IMR-90 (cell line): ENCODE data around the gene NENF. TPM values are rescaled to one million over a fixed set of nuclear protein-coding genes. Genes with fewer than 3 reads are reported as not detected.

Source experiments
- ATAC-seq: fragments of 200-7000 bp; cut with Tn5 transposase; 2 replicates; pipeline ENCODE4 v1.9.1; 2020; ENCODE audit warnings: low read depth, mild to moderate bottlenecking, moderate library complexity
- BruUV-seq: library from RNA; stranded (reverse); fragments of 400-500 nt; replicated peaks from 2 replicates; lab custom pipeline; 2021; lab: Mats Ljungman, UMichigan
- CTCF ChIA-PET: fragments of 300-600 bp; formaldehyde crosslinking; extraction: SDS; loops from one replicate; lab custom pipeline; 2021; ENCODE audit warnings: antibody characterized with exemption; lab: Yijun Ruan, JAX
- POLR2A ChIA-PET: fragments of 300-600 bp; sonication (Branson Sonifier 250); formaldehyde crosslinking; loops from one replicate; lab custom pipeline; 2022; ENCODE audit warnings: antibody characterized with exemption; ENCODE audit not compliant: unreplicated experiment; lab: Charles Lee
- DNase-seq: peaks from one replicate; pipeline ENCODE4 v3.0.0; 2013
- H2AFZ ChIP-seq: replicated peaks from 2 replicates; pipeline ENCODE3; 2013; ENCODE audit warnings: low read length, mild to moderate bottlenecking; ENCODE audit not compliant: poor library complexity
- H2AK5ac ChIP-seq: 2 replicates; pipeline ENCODE4 v1.6.1; 2013; ENCODE audit warnings: low read depth, low read length, inconsistent platforms
- H2AK9ac ChIP-seq: replicated peaks from 2 replicates; pipeline ENCODE3; 2013; ENCODE audit warnings: mild to moderate bottlenecking, low read depth, low read length, moderate library complexity; ENCODE audit not compliant: poor library complexity
- H2BK120ac ChIP-seq: 2 replicates; pipeline ENCODE4 v1.6.1; 2013; ENCODE audit warnings: low read depth, low read length, inconsistent platforms
- H2BK15ac ChIP-seq: 3 replicates; pipeline ENCODE4 v1.6.1; 2013; ENCODE audit warnings: low read depth, low read length, inconsistent platforms
- H2BK20ac ChIP-seq: 2 replicates; pipeline ENCODE4 v1.6.1; 2013; ENCODE audit warnings: low read depth, mild to moderate bottlenecking, inconsistent platforms, low read length, moderate library complexity
- H2BK5ac ChIP-seq: 2 replicates; pipeline ENCODE4 v1.6.1; 2013; ENCODE audit warnings: mild to moderate bottlenecking, low read depth, low read length, inconsistent platforms; ENCODE audit not compliant: poor library complexity, severe bottlenecking
- H3K14ac ChIP-seq: replicated peaks from 2 replicates; pipeline ENCODE4 v1.6.1; 2013; ENCODE audit warnings: low read depth, low read length, inconsistent platforms
- H3K18ac ChIP-seq: 2 replicates; pipeline ENCODE4 v1.6.1; 2013; ENCODE audit warnings: low read depth, low read length, control low read depth
- H3K23ac ChIP-seq: 2 replicates; pipeline ENCODE4 v1.6.1; 2013; ENCODE audit warnings: low read depth, low read length, inconsistent platforms
- H3K27ac ChIP-seq: 2 replicates; pipeline ENCODE4 v1.5.1; 2013; ENCODE audit warnings: mild to moderate bottlenecking, control low read depth, low read length; ENCODE audit not compliant: insufficient read depth
- H3K27me3 ChIP-seq: 2 replicates; pipeline ENCODE4 v1.6.1; 2013; ENCODE audit warnings: low read length; ENCODE audit not compliant: control insufficient read depth, insufficient read depth
- H3K36me3 ChIP-seq: 2 replicates; pipeline ENCODE4 v1.6.1; 2013; ENCODE audit warnings: low read length, mixed read lengths; ENCODE audit not compliant: control insufficient read depth, insufficient read depth
- H3K4ac ChIP-seq: 2 replicates; pipeline ENCODE4 v1.6.1; 2013; ENCODE audit warnings: low read depth, low read length, inconsistent platforms
- H3K4me1 ChIP-seq: 2 replicates; pipeline ENCODE4 v1.6.1; 2013; ENCODE audit warnings: low read length, mixed read lengths; ENCODE audit not compliant: control insufficient read depth, insufficient read depth
- H3K4me2 ChIP-seq: 2 replicates; pipeline ENCODE4 v1.6.1; 2013; ENCODE audit warnings: low read depth, mild to moderate bottlenecking, control low read depth, low read length, moderate library complexity
- H3K4me3 ChIP-seq: 2 replicates; pipeline ENCODE4 v1.5.1; 2013; ENCODE audit warnings: low read depth, mild to moderate bottlenecking, control low read depth, low read length, moderate library complexity; ENCODE audit not compliant: insufficient read depth
- H3K56ac ChIP-seq: 2 replicates; pipeline ENCODE4 v1.6.1; 2013; ENCODE audit warnings: low read length, inconsistent platforms; ENCODE audit not compliant: insufficient read depth; ENCODE audit errors: extremely low read depth
- H3K79me1 ChIP-seq, 2 experiments: 2 replicates each; pipeline ENCODE4 v1.6.1; 2013; ENCODE audit warnings: low read length in 2 of 2, inconsistent platforms in 1 of 2, low read depth in 1 of 2
- H3K9ac ChIP-seq: 2 replicates; pipeline ENCODE4 v1.6.1; 2013; ENCODE audit warnings: low read depth, low read length, control low read depth
- H3K9me1 ChIP-seq: 2 replicates; pipeline ENCODE4 v1.6.1; 2013; ENCODE audit warnings: low read length, inconsistent platforms; ENCODE audit not compliant: insufficient read depth
- H3K9me3 ChIP-seq: 2 replicates; pipeline ENCODE4 v1.6.1; 2013; ENCODE audit warnings: low read length; ENCODE audit not compliant: control insufficient read depth, insufficient read depth
- H4K20me1 ChIP-seq: 2 replicates; pipeline ENCODE4 v1.6.1; 2013; ENCODE audit warnings: low read length, inconsistent platforms; ENCODE audit not compliant: insufficient read depth
- H4K5ac ChIP-seq: 2 replicates; pipeline ENCODE4 v1.6.1; 2013; ENCODE audit warnings: mild to moderate bottlenecking, low read depth, low read length, control low read depth
- H4K8ac ChIP-seq, 2 experiments: 2 replicates each; pipeline ENCODE4 v1.6.1; 2013; ENCODE audit warnings: low read depth in 2 of 2, low read length in 2 of 2, control low read depth in 1 of 2, inconsistent platforms in 1 of 2
- H4K91ac ChIP-seq: 2 replicates; pipeline ENCODE4 v1.6.1; 2013; ENCODE audit warnings: low read depth, low read length, inconsistent platforms; ENCODE audit not compliant: insufficient read depth
- BHLHE40 ChIP-seq: fragments of 150-350 bp; IDR thresholded peaks from 2 replicates; pipeline ENCODE4 v1.6.1; 2016; ENCODE audit warnings: mild to moderate bottlenecking, low read depth, low read length
- CTCF ChIP-seq: conservative IDR thresholded peaks from 2 replicates; pipeline ENCODE4 v1.5.1; 2012; ENCODE audit warnings: mild to moderate bottlenecking, low read depth, low read length, improper control_type of control experiment
- ELK1 ChIP-seq: fragments of 150-350 bp; IDR thresholded peaks from 2 replicates; pipeline ENCODE4 v1.6.1; 2016; ENCODE audit warnings: low read depth, mild to moderate bottlenecking, low read length, moderate library complexity, borderline replicate concordance
- FOS ChIP-seq: fragments of 150-350 bp; IDR thresholded peaks from 2 replicates; pipeline ENCODE4 v1.6.1; 2016; ENCODE audit warnings: low read depth, low read length
- MAFK ChIP-seq: IDR thresholded peaks from 2 replicates; pipeline ENCODE4 v1.6.1; 2012; ENCODE audit warnings: low read depth, low read length, improper control_type of control experiment
- MAZ ChIP-seq: IDR thresholded peaks from 2 replicates; pipeline ENCODE4 v1.6.1; 2012; ENCODE audit warnings: low read depth, mild to moderate bottlenecking, low read length, improper control_type of control experiment, moderate library complexity, borderline replicate concordance
- NFE2L2 ChIP-seq: fragments of 150-350 bp; IDR thresholded peaks from 2 replicates; pipeline ENCODE4 v1.6.1; 2016; ENCODE audit warnings: low read depth, mild to moderate bottlenecking, low read length
- POLR2A ChIP-seq: IDR thresholded peaks from 2 replicates; pipeline ENCODE4 v1.6.1; 2012; ENCODE audit warnings: mild to moderate bottlenecking, low read depth, low read length
- RAD21 ChIP-seq: IDR thresholded peaks from 2 replicates; pipeline ENCODE4 v1.6.1; 2012; ENCODE audit warnings: low read length, improper control_type of control experiment
- RCOR1 ChIP-seq: IDR thresholded peaks from 2 replicates; pipeline ENCODE4 v1.6.1; 2012; ENCODE audit warnings: mild to moderate bottlenecking, low read length, improper control_type of control experiment; ENCODE audit not compliant: insufficient replicate concordance
- RFX5 ChIP-seq: IDR thresholded peaks from 2 replicates; pipeline ENCODE4 v1.8.0; 2012; ENCODE audit warnings: low read depth, mild to moderate bottlenecking, low read length, moderate library complexity
- WGBS, 2 experiments: methylation state at CpG; one replicate each; pipeline versions ENCODE4 v1.1.5 to v1.1.7; 2013; ENCODE audit warnings: missing lambda C conversion rate in 2 of 2; ENCODE audit not compliant: insufficient read length in 1 of 2; ENCODE audit errors: extremely low coverage in 2 of 2; 5-methylcytosine and 5-hydroxymethylcytosine counted together
- dilution Hi-C: fragments of 300-500 bp; cut with HindIII; formaldehyde crosslinking; loops from one replicate; pipeline ENCODE4 v1.14.3; 2018; ENCODE audit warnings: low sequenced_read_pairs; ENCODE audit not compliant: unreplicated experiment
- in situ Hi-C: fragments of 300-500 bp; cut with MboI; formaldehyde crosslinking; loops from 3 replicates; pipeline ENCODE4 v1.14.3; 2019; ENCODE audit warnings: low sequenced_read_pairs, inconsistent platforms, mixed read lengths
- intact Hi-C: fragments of 100-400 bp; cut with micrococcal nuclease; formaldehyde crosslinking; loops from 2 replicates; pipeline ENCODE4 v1.10.0; 2022
- polyA plus RNA-seq, 3 experiments: library from polyadenylated mRNA; depleted of rRNA; stranded (reverse); fragments of >200 nt; gene quantifications; 2 replicates each; pipeline ENCODE4 v1.2.3, GENCODE V29; 2012; ENCODE audit warnings: low replicate concordance in 1 of 3
- total RNA-seq: library from RNA; depleted of rRNA; stranded (reverse); fragments of >200 nt; gene quantifications from 2 replicates; pipeline ENCODE4 v1.2.3, GENCODE V29; 2012

The NENF gene
- total and polyA plus RNA-seq, 2 of the 4 experiments (the other 2 are of a cell fraction): 16.0 to 40.4 TPM

GRCh38 chr1:212450331-212450881 lies 17.7 kb downstream of the NENF start:
- no peak overlapping the region for H2BK5ac ChIP-seq
- H2AFZ ChIP-seq: no peak overlapping the region
- no peak for ATAC-seq
- H3K4me1 ChIP-seq: peaks cover 4% of the 10 kb centered on the region; the same call in 1 of the 2 replicates
- CTCF ChIA-PET: interaction anchor here (1.0 kb wide), 1 partner anchor 379 kb away, joined by 5 read pairs; no protein-coding TSS in a partner anchor
- POLR2A ChIA-PET: no interaction called here
- intact Hi-C loops (no loop called here), in situ Hi-C loops (loop anchor here (10.0 kb wide), 2 partner anchors 156 to 766 kb away; no protein-coding TSS in a partner anchor), dilution Hi-C loops (no loop called here)
- H3K4ac ChIP-seq: no peak overlapping the region
- H4K20me1 ChIP-seq: no peaks in the 10 kb centered on the region
- H2BK20ac ChIP-seq: no peak overlapping the region
- no peak overlapping the region for H3K14ac ChIP-seq
- no peak overlapping the region for H4K5ac ChIP-seq
- no peak overlapping the region for H3K4me3 ChIP-seq
- no peaks in the 10 kb centered on the region for H3K9me1 ChIP-seq
- no peaks in the 10 kb centered on the region for H3K79me1 ChIP-seq
- BruUV-seq: no TSS peak
- no peak overlapping the region for H3K27ac ChIP-seq
- H3K4me2 ChIP-seq: no peak overlapping the region
- H3K9me3 ChIP-seq: no peaks in the 10 kb centered on the region
- H3K27me3 ChIP-seq: no peaks in the 10 kb centered on the region
- H2BK15ac ChIP-seq: no peak overlapping the region
- no peak overlapping the region for H2AK5ac ChIP-seq
- WGBS, 2 experiments: 83% methylated on average over 1 of the region's 4 CpGs; no CpG with 5 or more reads in 1 of the 2 experiments
- H3K36me3 ChIP-seq: peaks cover 8% of the 10 kb centered on the region; the same call in 1 of the 2 replicates
- H4K91ac ChIP-seq: no peak overlapping the region
- H3K23ac ChIP-seq: no peak overlapping the region
- no peak overlapping the region for H3K18ac ChIP-seq
- H3K9ac ChIP-seq: no peak overlapping the region
- H3K56ac ChIP-seq: no peak overlapping the region
- no peak overlapping the region for H2AK9ac ChIP-seq
- H2BK120ac ChIP-seq: no peak overlapping the region
- H4K8ac ChIP-seq: no peak overlapping the region
- no peak for TF ChIP-seq RAD21
- TF ChIP-seq RCOR1: no peak
- no peak for TF ChIP-seq BHLHE40
- no peak for TF ChIP-seq POLR2A
- TF ChIP-seq RFX5: no peak
- no peak for TF ChIP-seq MAFK
- no peak for TF ChIP-seq CTCF
- no peak for TF ChIP-seq FOS
- no peak for TF ChIP-seq MAZ
- no peak for TF ChIP-seq ELK1
- TF ChIP-seq NFE2L2: no peak
- no peak for DNase-seq
